ENCODE measurements around the gene GRM8. TPM values are rescaled to one million over a fixed set of nuclear protein-coding genes. Genes with fewer than 3 reads are reported as not detected.

The GRM8 gene
- polyA plus RNA-seq, 4 donors, result 1.1 to 11.4 (median 8.5) TPM

DNA sequence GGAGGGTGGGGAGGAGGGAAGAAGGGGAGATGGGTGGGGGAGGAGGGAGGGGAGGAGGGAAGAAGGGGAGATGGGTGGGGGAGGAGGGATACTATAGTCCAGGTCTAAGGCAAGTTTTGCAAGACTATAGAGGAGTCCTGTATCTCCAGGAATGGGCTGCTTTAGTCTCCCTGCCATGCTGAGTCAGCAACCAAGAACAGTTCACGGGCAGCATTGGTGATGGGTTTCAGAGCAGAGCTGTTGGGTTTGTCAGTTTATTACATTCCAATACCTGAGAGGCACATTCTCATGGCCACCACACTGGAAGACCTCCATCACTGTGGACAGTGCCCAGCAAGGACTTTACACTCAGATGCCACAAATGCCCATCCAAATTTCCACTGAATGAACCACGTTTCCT lies 212.7 kb downstream of the GRM8 start:
- DNase-seq (ENCODE audit: low read depth in 4 of 4, low spot score in 3 of 4), result no peak

- DNase-seq (ENCODE audit: low read depth in 4 of 4, low spot score in 3 of 4), result no peak
Observed at GRCh38 chr7:127039541-127039940, 213.2 kb downstream of the GRM8 start.

DNA sequence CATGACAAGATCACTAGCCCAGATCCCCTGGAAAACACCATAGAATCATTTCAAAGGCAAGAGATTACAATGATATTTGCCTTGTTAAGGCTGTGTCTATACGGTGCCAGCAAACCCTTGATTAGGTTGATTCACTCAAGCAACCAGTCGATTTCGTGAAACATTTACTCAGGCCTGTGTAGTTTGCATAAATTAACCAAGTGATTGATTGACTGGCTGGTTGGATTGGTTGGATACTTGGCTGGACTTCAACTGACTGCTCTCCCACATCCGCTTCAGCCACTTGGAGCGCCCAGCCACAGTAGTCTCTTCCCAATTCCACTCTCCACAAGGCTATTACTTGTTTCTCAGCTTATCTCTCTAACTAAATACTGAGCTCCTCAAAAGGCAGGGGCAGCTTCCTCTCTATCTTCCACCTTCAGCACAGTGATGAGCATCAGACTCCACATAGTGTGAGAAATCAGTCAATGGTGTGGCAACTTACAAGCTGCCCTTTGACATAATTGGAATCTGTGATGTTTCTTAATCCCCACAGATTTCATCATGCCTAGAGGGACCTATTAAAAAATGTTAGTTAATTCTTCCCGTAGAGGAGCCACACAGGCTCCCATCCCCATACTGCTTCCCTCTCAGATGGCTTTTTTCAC lies 217.4 kb downstream of the GRM8 start:
- DNase-seq (ENCODE audit: low read depth in 4 of 4, low spot score in 3 of 4), result peak; percentile 5 to 40 (median 20)

DNA sequence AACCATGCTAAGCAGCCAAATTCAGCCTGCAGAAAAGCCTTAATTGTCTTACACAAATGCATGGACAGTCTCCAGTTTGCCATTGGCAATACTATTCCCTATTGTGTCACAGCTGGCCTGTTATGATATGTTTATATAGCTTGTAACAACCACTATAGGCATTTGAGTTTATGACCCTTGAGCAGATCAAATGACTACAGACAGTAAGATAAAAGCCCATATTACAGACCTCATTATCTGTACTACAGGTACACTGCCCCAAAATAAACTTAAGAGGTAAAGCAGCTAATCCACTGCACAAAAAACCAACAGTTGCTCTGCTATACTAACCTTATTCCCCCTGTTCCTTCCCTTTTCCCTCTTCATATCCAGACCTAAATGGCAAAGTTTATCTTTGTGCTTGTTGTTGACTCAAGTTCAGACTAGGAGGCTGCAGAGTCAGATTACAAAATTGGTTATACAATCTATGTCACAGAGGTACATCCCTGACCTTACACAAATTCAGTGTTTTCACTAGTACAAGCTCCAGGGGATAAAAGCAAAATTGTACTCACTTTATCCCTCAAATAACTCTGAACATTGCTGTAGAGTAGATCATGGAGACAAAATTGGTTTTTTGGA lies 218.4 kb downstream of the GRM8 start:
- DNase-seq (ENCODE audit: low read depth in 4 of 4, low spot score in 3 of 4), result no peak

GRCh38 chr7:127029823-127030222 lies 222.9 kb downstream of the GRM8 start:
- DNase-seq (ENCODE audit: low read depth in 4 of 4, low spot score in 3 of 4), result no peak

GRCh38 chr7:127021857-127022256 lies 230.9 kb downstream of the GRM8 start:
- no peak for DNase-seq (ENCODE audit: low read depth in 4 of 4, low spot score in 3 of 4)

DNA sequence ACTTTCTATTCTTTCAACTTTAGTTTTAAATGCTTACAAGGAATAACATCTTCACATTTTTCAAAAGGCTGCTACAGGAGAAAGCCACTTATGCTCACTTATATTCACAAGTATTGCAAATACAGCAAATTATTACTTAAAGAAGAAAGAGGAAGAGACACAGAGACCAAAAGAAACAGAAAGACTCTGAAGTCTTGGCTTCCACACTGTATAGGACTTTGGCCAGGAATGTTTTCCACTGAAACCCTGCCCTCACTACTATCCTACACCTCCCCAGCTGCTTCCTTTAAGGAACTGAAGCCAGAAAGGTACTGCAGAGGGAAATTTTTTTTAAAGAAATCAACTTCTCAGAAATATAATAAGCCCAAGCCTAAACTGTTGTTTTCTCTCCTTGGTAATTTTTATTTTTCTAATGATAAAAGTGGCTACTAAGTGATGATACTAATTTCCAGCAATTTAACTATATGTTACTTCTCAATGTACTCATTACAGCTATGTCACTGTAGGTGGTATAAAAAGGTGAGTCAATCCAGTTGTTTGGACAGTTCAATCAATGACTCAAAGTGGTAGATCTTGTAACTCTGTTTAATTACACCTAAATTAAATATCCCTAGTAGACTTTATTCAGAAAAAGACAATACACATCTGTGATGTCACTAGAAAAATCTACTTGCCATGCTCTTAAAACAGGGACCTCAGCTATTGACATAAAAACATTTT lies 231.6 kb downstream of the GRM8 start:
- DNase-seq (ENCODE audit: low read depth in 4 of 4, low spot score in 3 of 4), result no peak

DNA sequence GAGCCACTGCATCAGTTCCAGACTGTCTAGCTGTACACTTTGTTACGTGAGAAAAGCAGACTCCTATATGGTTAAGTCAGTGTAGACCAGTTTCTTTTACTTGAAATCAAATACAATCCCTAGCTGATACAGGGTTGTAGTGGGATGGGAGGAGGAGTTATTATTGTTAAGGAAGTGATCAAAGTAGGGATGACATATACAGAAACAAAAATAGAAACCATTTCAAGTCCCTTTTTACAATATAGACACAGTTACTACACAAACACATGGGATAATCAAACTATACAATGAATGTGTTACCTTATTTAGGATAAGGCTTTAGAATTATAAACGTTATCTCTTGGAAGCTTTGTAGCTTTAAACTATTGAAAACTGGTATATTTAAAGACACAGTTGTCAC lies 233.9 kb downstream of the GRM8 start:
- no peak for DNase-seq (ENCODE audit: low read depth in 4 of 4, low spot score in 3 of 4)

GRCh38 chr7:127017196-127017595 lies 235.5 kb downstream of the GRM8 start:
- DNase-seq (ENCODE audit: low read depth in 4 of 4, low spot score in 3 of 4), result no peak

GRCh38 chr7:127000725-127001124 lies 252.0 kb downstream of the GRM8 start:
- DNase-seq (ENCODE audit: low read depth in 4 of 4, low spot score in 3 of 4), result no peak

DNA sequence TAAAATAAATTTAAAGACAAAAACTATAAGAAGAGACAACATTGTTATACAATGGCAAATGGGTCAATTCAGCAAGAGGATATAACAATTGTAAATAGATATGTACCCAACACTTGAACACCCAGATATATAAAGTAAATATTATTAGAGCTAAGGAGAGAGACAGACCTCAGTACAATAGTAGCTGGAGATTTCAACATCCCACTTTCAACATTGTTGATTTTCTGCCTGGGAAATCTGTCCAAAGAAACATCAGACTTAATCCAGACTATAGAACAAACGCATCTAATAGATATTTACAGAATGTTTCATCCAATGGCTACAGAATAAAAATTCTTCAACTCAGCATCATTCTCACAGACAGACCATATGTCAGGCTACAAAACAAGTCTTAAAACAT lies 256.1 kb downstream of the GRM8 start:
- DNase-seq (ENCODE audit: low read depth in 4 of 4, low spot score in 3 of 4), result no peak

DNA sequence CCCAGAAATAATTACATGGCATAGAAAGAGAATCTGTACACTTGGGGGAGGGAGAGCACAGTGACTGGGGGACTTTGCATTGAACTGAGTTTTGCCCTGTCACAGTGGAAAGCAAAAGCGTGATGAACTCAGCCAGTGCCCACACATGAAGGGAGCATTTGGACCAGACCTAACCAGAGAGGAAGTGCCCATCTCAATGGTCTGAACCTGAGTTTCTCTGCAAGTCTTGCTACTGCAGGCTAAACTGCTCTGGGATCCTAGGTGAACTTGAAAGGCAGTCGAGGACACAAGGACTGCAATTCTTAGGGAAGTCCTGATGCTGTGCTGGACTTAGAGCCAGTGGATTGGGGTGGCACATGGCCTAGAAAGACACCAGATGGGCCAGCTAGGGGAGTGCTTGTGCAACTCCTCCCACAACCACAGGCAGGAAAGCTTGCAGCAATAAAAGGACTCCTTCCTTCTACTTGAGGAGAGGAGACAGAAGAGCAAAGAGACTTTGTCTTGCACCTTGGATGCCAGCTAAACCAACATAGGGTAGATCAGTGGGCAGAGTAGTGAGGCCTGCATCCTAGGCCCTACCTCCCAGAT lies 259.0 kb downstream of the GRM8 start:
- DNase-seq (ENCODE audit: low read depth in 4 of 4, low spot score in 3 of 4), result no peak

DNA sequence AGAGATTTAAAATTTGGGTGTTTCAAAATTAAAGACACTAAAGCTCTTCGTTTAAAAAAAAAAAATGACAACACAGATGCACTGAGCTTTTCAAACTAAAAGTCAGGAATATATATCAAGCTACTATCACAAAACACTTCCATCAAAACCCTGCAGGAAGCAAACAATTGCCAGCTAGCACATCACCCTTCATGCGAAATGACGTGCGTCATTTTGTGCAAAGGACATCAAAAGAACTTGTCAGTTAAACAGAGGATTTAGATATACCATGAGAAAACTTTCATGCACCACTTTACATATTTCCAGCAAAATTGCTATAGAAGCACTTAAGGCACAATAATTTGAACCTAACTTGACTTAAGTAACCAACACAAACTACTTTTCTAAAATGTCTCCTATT lies 264.7 kb downstream of the GRM8 start:
- DNase-seq (ENCODE audit: low read depth in 4 of 4, low spot score in 3 of 4), result no peak

DNA sequence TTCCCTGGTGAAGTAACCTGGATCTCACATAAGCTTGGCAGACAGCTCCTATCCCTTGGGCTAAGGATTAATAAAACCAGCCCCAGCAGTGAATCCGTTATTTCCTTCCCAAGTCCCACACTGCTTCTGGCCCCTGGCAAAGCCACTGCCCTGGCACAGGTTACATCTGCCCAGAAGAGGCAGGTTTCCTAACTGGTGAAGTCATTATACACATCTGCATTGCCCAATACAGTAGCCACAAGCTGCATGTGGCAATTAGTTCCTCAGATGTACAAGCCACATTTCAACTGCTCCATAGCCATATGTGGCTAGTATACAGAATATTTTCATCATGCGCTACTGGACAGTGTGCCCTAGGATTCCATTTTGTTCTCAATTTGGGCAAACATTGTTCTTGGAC lies 273.0 kb downstream of the GRM8 start:
- DNase-seq (ENCODE audit: low read depth in 4 of 4, low spot score in 3 of 4), result no peak

- no peak for DNase-seq (ENCODE audit: low read depth in 4 of 4, low spot score in 3 of 4)
Observed at GRCh38 chr7:126978865-126979264, 273.9 kb downstream of the GRM8 start.

- DNase-seq (ENCODE audit: low read depth in 4 of 4, low spot score in 3 of 4), result no peak
Observed at GRCh38 chr7:126973066-126973465, 279.7 kb downstream of the GRM8 start.

GRCh38 chr7:126972571-126972970 lies 280.2 kb downstream of the GRM8 start:
- DNase-seq (ENCODE audit: low read depth in 4 of 4, low spot score in 3 of 4), result no peak

DNA sequence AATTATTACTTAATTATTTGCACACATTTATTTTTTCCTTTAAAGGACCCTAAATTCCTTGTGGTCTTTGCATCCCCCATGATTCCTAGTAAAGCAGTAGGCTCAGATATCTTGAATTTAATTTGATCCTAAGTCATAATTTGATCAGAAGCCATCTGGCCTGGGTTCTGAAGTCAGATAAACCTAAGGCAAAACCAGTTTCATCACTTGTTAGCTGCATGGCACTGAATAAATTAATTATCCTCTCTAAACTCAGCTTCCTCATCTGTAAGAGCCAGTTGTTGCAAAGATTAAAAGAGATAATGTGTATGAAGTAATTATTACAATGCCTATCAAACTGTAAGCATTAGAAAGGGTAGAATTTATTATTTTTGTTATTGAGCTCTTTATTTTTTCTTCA lies 293.1 kb downstream of the GRM8 start:
- no peak for DNase-seq (ENCODE audit: low read depth in 4 of 4, low spot score in 3 of 4)

DNA sequence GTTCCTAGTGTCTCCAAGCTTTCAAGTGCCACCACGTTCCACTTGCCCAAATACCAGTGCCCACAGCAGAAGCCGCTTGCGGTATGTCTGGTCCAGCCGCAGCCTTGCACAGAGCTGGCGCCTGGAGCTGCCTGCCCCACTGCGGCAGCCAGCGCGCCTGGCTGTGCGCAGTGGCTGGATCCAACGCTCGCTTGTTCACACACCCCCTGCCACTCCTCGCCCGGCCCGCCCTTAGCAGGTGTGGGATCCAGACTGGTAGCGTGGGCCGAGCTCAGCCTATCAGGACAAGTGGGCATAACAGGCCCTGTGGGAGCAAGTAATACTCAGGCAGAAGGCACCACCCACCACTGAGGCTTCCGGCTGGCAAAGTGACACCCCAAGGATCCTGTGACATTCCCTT lies 294.4 kb downstream of the GRM8 start:
- DNase-seq (ENCODE audit: low read depth in 4 of 4, low spot score in 3 of 4), result no peak

- no peak for DNase-seq (ENCODE audit: low read depth in 4 of 4, low spot score in 3 of 4)
Observed at GRCh38 chr7:126957443-126957842, 295.3 kb downstream of the GRM8 start.

GRCh38 chr7:126953461-126953860 lies 299.3 kb downstream of the GRM8 start:
- no peak for DNase-seq (ENCODE audit: low read depth in 4 of 4, low spot score in 3 of 4)

GRCh38 chr7:126948664-126949063 lies 304.1 kb downstream of the GRM8 start:
- DNase-seq (ENCODE audit: low read depth in 4 of 4, low spot score in 3 of 4), result no peak
